Breast epithelium (tissue), 4 donors: ENCODE measurements around the gene MXRA8. TPM values are rescaled to one million over a fixed set of nuclear protein-coding genes. Genes with fewer than 3 reads are reported as not detected.

ENCODE experiments used
- DNase-seq, 2 donors: peaks; one replicate each; pipeline ENCODE4 v3.0.0-alpha.2; 2019; ENCODE audit warnings: low spot score in 2 of 2
- H3K27ac ChIP-seq, 2 donors: fragments of 200-600 bp; sonication (generic) in 1 of 2; one replicate each; pipeline ENCODE4 v1.5.1; 2016 to 2019; ENCODE audit warnings: mild to moderate bottlenecking in 1 of 2
- H3K27me3 ChIP-seq, 2 donors: fragments of 200-600 bp; sonication (generic) in 1 of 2; one replicate each; pipeline versions ENCODE4 v1.5.1 to v1.6.0; 2017 to 2019; ENCODE audit warnings: control low read depth in 1 of 2, mild to moderate bottlenecking in 1 of 2
- H3K36me3 ChIP-seq: fragments of 200-600 bp; one replicate; pipeline ENCODE4 v1.5.1; 2019
- H3K4me1 ChIP-seq, 2 donors: fragments of 200-600 bp; sonication (generic); one replicate each; pipeline ENCODE4 v1.5.1; 2016 to 2019; ENCODE audit warnings: control low read depth in 1 of 2
- H3K4me3 ChIP-seq, 3 donors: fragments of 200-600 bp; sonication (generic); 1 replicate in 2 of 3; 2 replicates in 1 of 3; pipeline ENCODE4 v1.5.1; 2016 to 2019; ENCODE audit warnings: mild to moderate bottlenecking in 3 of 3, moderate library complexity in 2 of 3
- H3K9me3 ChIP-seq, 2 donors: fragments of 200-600 bp; sonication (generic) in 1 of 2; one replicate each; pipeline ENCODE4 v1.5.1; 2016 to 2019; ENCODE audit warnings: control low read depth in 1 of 2
- POLR2A ChIP-seq: fragments of 450-650 bp; IDR thresholded peaks from one replicate; pipeline ENCODE4 v1.6.1; 2016; ENCODE audit warnings: antibody characterized with exemption, mild to moderate bottlenecking, moderate library complexity
- POLR2AphosphoS5 ChIP-seq, 3 donors: sonication (generic); formaldehyde crosslinking; IDR thresholded peaks; one replicate each; pipeline ENCODE4 v1.6.1; 2017; ENCODE audit warnings: antibody characterized with exemption in 3 of 3
- intact Hi-C: fragments of 100-400 bp; cut with DNase I; formaldehyde crosslinking; loops from one replicate; pipeline ENCODE4 v1.15.1; 2023; ENCODE audit warnings: low total_unique reads
- total RNA-seq, 3 donors: library from RNA; depleted of rRNA; stranded (reverse); fragments of >200 nt; gene quantifications; one replicate each; pipeline ENCODE4 v1.1.0, GENCODE V29; 2016
- TF ChIP-seq, protein P1 (sequence below), 3 donors: fragments of 450-650 bp; IDR thresholded peaks; one replicate each; pipeline ENCODE4 v1.5.1; 2016 to 2017; ENCODE audit warnings: antibody characterized with exemption in 3 of 3, mild to moderate bottlenecking in 3 of 3, moderate library complexity in 3 of 3

MXRA8 gene
- total RNA-seq, 3 donors from 2014 or later, result 93.4 to 308 (median 99.8) TPM

DNA sequence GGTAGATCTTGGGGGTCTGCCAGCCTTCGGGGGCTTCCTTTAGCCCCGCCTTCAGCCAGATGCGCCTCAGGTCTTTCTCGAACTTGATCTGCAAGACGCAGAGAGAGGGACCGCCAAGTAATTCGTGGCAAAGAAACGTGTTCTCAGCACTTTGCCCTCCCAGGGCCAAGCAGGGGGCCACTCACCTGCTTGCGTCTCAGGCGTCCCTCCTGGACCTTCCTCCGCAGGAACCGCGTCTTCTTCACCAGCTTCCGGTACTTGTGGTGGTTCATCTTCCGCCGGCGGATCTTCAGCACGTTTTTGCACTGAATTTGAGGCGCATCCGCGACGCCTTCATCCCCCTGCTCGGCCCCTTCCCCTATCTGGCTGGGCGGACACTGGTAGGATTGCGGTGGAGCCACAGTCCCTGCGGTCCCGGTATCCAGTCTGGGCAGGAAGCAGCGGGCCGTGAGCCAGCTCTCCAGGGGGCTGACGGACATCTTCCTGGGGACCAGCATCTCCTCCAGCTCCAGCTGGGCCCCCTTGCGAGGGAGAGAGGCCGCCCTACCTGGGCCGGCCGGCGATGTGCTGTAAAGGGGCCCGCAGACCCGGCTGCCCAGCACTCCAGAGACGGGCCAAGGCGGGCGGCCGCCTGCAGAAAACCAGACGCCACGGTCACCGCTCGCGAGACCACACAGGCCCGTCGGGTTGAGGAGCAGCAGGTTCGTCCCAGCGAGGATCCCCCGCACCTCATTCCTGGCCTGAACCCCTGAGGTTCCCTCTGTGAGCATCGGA is 15.6 kb upstream of the MXRA8 start:
- DNase-seq, result no peak
- H3K9me3 ChIP-seq, result no peaks in the 10 kb centered on the region
- no peaks in the 10 kb centered on the region for H3K27me3 ChIP-seq
- TF ChIP-seq, protein P1, sequence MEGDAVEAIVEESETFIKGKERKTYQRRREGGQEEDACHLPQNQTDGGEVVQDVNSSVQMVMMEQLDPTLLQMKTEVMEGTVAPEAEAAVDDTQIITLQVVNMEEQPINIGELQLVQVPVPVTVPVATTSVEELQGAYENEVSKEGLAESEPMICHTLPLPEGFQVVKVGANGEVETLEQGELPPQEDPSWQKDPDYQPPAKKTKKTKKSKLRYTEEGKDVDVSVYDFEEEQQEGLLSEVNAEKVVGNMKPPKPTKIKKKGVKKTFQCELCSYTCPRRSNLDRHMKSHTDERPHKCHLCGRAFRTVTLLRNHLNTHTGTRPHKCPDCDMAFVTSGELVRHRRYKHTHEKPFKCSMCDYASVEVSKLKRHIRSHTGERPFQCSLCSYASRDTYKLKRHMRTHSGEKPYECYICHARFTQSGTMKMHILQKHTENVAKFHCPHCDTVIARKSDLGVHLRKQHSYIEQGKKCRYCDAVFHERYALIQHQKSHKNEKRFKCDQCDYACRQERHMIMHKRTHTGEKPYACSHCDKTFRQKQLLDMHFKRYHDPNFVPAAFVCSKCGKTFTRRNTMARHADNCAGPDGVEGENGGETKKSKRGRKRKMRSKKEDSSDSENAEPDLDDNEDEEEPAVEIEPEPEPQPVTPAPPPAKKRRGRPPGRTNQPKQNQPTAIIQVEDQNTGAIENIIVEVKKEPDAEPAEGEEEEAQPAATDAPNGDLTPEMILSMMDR (IDR thresholded peaks at IDR 0.05), result no peak
- TF ChIP-seq POLR2A, result no peak
- H3K27ac ChIP-seq, result peak overlapping the region; percentile 95 to 98
- peak overlapping the region; percentile 98 to 99 (median 99) for H3K4me3 ChIP-seq
- H3K4me1 ChIP-seq, result peaks cover 13 to 15% of the 10 kb centered on the region in 2 donors
- intact Hi-C loops, result no loop called here
- H3K36me3 ChIP-seq, result no peaks in the 10 kb centered on the region

DNA sequence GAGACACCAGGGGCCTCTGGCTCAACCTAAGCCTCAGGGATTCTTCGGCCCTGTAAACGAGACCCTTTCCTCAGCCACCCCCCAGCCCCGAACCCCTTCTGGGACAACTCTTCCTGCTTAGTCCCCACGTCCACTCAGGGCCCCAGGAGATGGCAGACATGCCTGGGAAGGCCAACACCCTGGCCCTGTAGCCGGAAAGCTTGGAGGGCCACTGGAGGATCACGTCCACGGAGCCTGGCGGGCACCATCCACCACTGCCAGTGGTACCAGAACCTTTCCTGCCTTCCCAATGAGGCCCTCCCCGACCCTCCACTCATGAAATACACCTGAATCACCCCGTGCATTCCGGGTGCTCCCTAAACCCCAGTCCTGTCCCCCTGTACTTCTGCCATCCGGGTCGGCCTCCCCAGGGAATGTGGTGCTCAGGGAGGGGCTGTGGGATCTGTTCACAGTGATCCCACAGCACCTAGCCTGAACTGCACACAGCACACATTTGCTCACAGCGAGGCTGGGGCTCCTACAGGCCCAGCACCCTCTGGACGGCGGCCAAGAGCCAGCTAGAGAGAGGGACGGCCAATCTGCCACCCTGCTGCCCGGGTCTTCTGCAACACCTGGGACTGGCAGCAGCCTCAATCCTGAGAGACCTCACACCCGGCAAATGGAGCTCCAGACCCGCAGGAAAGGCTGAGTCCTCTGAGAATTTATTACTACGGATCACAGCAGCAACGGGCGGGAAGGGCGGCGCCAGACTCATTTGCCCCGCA is 14.9 kb upstream of the MXRA8 start:
- DNase-seq, result no peak
- peaks cover 13 to 15% of the 10 kb centered on the region in 2 donors for H3K4me1 ChIP-seq
- no peaks in the 10 kb centered on the region for H3K9me3 ChIP-seq
- TF ChIP-seq POLR2AphosphoS5 (IDR thresholded peaks at IDR 0.05), result no peak
- no peak for TF ChIP-seq POLR2A
- TF ChIP-seq, protein P1 (IDR thresholded peaks at IDR 0.05), result no peak
- no peaks in the 10 kb centered on the region for H3K36me3 ChIP-seq
- H3K27me3 ChIP-seq, result no peaks in the 10 kb centered on the region
- intact Hi-C loops, result no loop called here
- H3K4me3 ChIP-seq, result no peak overlapping the region
- no peak overlapping the region for H3K27ac ChIP-seq

DNA sequence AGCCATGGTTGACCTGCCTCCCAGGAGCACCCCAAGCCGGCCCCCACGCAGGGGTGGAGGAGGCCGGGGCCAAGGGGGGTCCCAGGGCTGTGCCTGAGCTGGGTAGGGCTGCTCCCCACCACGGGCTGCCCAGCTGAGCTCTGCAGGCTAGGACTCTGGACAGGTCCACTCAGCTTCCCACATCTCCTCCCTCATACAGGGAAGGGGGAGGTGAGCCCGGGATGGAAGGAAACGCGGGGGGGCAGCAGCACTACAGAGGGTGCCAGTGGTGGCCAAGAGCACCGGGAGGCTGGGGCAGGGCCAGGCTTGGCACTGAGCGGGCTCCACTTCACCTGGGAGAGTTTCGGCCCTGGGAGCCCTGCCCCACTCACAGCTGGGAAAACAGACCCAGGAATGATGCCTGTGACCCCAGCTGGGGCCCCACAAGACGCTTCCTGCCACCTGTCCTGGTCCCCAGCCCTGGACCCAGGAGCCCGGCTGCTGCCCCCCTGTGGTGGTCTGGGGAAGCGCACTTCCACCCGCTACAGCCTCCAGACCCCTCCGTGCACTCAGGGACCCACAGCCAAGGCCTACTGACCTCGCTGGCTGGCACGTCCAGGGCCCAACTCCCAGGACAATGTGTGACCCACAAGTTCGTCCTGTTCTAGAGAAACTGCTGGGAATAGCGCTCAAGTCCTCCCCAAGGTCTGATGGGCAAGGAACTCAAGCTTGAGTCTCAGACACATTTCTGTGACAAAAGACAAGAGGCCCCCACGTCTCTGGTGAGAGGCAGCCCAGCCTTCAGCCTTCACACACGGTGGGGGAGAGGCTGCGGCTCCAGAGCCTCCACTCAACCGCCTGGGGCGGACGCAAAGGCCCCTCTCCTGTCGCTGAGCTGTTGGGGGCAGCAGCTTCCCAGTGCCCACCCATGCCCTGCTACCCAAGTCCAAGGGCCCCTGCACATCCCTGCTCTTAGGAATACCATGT is 13.7 kb upstream of the MXRA8 start:
- H3K27ac ChIP-seq, result peak overlapping the region in 1 of 2 donors; percentile 40
- no peaks in the 10 kb centered on the region for H3K27me3 ChIP-seq
- intact Hi-C loops, result no loop called here
- no peak for TF ChIP-seq POLR2AphosphoS5 (IDR thresholded peaks at IDR 0.05)
- TF ChIP-seq, protein P1 (IDR thresholded peaks at IDR 0.05), result peak; percentile 68 to 89 (median 86)
- TF ChIP-seq POLR2A, result no peak
- peak in 1 of 2 donors; percentile 81 for DNase-seq
- H3K4me3 ChIP-seq, result peak overlapping the region in 2 of 3 donors; percentile 1 to 41
- H3K4me1 ChIP-seq, result peaks cover 13 to 15% of the 10 kb centered on the region in 2 donors
- H3K36me3 ChIP-seq, result no peaks in the 10 kb centered on the region
- no peaks in the 10 kb centered on the region for H3K9me3 ChIP-seq

GRCh38 chr1:1371364-1371745 is 13.0 kb upstream of the MXRA8 start:
- H3K27me3 ChIP-seq, result no peaks in the 10 kb centered on the region
- H3K36me3 ChIP-seq, result no peaks in the 10 kb centered on the region
- H3K4me3 ChIP-seq, result no peak overlapping the region
- no peaks in the 10 kb centered on the region for H3K9me3 ChIP-seq
- DNase-seq, result no peak
- no peak overlapping the region for H3K27ac ChIP-seq
- intact Hi-C loops, result no loop called here
- H3K4me1 ChIP-seq, result peaks cover 13 to 15% of the 10 kb centered on the region in 2 donors
- TF ChIP-seq, protein P1 (IDR thresholded peaks at IDR 0.05), result no peak
- no peak for TF ChIP-seq POLR2A
- no peak for TF ChIP-seq POLR2AphosphoS5 (IDR thresholded peaks at IDR 0.05)
